ENCODE measurements around the gene BATF.

DNA sequence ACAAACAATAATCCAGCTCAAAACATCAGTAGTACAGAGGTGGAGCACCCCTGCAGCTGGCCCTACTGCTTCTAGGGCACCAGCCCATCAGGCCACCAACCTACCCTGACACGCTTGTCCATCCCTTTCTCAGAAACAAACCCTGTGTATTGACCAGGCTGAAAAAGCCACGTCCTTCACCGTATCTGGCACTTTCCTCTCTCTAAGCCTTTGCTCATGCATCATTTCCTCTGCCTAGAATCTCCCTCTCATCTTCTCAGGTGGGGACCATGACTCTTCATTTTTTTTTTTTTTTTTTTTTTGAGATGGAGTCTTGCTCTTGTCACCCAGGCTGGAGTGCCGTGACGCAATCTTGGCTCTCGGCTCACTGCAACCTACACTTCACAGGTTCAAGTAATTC is 30.9 kb downstream of the BATF start:
- no peak for TF ChIP-seq CTCF (IDR thresholded peaks at IDR 0.05)
- no peak for TF ChIP-seq POLR2A (IDR thresholded peaks at IDR 0.05)

Measured in Peyer's patch (tissue), 4 donors.